Measurements from ENCODE around the gene NOL3. TPM values are rescaled to one million over a fixed set of nuclear protein-coding genes. Genes with fewer than 3 reads are reported as not detected.

Gene NOL3
- total RNA-seq, 1 donor from 2014 or later = 28.3 TPM

GRCh38 chr16:67163164-67163998 is 7.0 kb upstream of the NOL3 start:
- TF ChIP-seq, protein P1, sequence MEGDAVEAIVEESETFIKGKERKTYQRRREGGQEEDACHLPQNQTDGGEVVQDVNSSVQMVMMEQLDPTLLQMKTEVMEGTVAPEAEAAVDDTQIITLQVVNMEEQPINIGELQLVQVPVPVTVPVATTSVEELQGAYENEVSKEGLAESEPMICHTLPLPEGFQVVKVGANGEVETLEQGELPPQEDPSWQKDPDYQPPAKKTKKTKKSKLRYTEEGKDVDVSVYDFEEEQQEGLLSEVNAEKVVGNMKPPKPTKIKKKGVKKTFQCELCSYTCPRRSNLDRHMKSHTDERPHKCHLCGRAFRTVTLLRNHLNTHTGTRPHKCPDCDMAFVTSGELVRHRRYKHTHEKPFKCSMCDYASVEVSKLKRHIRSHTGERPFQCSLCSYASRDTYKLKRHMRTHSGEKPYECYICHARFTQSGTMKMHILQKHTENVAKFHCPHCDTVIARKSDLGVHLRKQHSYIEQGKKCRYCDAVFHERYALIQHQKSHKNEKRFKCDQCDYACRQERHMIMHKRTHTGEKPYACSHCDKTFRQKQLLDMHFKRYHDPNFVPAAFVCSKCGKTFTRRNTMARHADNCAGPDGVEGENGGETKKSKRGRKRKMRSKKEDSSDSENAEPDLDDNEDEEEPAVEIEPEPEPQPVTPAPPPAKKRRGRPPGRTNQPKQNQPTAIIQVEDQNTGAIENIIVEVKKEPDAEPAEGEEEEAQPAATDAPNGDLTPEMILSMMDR (IDR thresholded peaks at IDR 0.05; ENCODE audit: insufficient read depth, low read length, poor library complexity, severe bottlenecking) = no peak
- H3K27me3 ChIP-seq (ENCODE audit: control insufficient read depth, insufficient read depth, low read length) = peaks cover 64% of the 10 kb centered on the region
- DNase-seq (ENCODE audit: low read depth) = no peak
- H3K36me3 ChIP-seq (ENCODE audit: control insufficient read depth, insufficient read depth, low read length) = peaks cover 1% of the 10 kb centered on the region
- peak overlapping the region; percentile 10 for H3K4me3 ChIP-seq (ENCODE audit: low read depth, low read length)

DNA sequence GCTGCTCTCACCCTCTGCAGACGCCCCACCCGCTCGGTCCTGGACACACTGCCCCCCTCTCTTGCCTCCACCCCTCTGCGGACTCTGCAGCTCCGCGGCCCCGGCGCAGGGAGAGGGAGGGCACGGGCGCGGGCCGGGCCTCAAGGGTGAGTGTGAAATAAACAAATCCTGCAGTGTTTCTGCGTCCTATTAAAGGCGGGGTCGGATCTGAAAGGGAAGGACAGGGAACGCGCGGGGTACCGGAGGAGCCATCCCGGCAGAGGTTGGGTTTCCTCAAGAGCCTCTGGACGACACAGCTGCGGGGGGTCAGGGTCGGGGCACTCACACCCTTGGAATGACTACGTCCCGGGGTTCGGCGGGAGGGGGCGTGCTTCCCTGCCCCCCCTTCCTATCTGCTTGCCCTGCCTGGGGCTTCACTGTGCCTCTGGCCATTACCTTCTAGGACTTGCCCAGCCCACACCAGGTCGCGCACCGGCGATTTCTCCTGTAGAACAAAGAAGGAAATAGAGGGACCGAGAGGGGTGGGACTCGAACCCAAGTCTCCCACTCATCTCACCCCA is 6.3 kb upstream of the NOL3 start:
- Histone ChIP-seq H3K4me3 (ENCODE audit: low read depth, low read length) (peak overlapping the region; percentile 5), H3K36me3 (ENCODE audit: control insufficient read depth, insufficient read depth, low read length) (peaks cover 1% of the 10 kb centered on the region), H3K27me3 (ENCODE audit: control insufficient read depth, insufficient read depth, low read length) (peaks cover 61% of the 10 kb centered on the region)
- TF ChIP-seq, protein P1 (IDR thresholded peaks at IDR 0.05; ENCODE audit: insufficient read depth, low read length, poor library complexity, severe bottlenecking) = no peak
- no peak for DNase-seq (ENCODE audit: low read depth)

DNA sequence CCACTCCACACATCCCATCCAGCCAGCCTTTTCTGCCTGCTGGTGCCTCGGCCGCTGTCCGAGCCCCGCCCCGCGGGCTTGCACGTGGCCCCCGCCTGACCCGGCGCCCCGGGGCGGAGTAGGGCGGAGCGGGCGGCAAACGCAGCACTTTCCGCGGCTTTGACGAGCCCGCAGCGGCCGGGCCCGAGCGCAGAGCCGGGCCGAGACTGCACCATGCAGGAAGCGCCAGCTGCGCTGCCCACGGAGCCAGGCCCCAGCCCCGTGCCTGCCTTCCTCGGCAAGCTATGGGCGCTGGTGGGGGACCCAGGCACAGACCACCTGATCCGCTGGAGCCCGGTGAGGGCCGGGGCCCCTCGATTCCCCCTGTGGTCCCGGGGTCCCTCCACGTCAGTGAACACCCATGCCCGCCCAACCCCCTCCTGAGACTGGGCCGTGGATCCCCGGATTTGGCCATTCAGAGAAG is 5.7 kb upstream of the NOL3 start, which contains the start of gene HSF4:
Gene HSF4 (plus strand): TSS at position 147 of the 463 bp plus-strand sequence. CDS start 67 bp downstream, at position 214.
- no peak for DNase-seq (ENCODE audit: low read depth)
- TF ChIP-seq, protein P1 (IDR thresholded peaks at IDR 0.05; ENCODE audit: insufficient read depth, low read length, poor library complexity, severe bottlenecking) = no peak
- Histone ChIP-seq H3K4me3 (ENCODE audit: low read depth, low read length) (peak within 1 kb of the TSS; percentile 5), H3K36me3 (ENCODE audit: control insufficient read depth, insufficient read depth, low read length) (peaks cover 1% of the 10 kb centered on the region), H3K27me3 (ENCODE audit: control insufficient read depth, insufficient read depth, low read length) (peaks cover 61% of the 10 kb centered on the region)

DNA sequence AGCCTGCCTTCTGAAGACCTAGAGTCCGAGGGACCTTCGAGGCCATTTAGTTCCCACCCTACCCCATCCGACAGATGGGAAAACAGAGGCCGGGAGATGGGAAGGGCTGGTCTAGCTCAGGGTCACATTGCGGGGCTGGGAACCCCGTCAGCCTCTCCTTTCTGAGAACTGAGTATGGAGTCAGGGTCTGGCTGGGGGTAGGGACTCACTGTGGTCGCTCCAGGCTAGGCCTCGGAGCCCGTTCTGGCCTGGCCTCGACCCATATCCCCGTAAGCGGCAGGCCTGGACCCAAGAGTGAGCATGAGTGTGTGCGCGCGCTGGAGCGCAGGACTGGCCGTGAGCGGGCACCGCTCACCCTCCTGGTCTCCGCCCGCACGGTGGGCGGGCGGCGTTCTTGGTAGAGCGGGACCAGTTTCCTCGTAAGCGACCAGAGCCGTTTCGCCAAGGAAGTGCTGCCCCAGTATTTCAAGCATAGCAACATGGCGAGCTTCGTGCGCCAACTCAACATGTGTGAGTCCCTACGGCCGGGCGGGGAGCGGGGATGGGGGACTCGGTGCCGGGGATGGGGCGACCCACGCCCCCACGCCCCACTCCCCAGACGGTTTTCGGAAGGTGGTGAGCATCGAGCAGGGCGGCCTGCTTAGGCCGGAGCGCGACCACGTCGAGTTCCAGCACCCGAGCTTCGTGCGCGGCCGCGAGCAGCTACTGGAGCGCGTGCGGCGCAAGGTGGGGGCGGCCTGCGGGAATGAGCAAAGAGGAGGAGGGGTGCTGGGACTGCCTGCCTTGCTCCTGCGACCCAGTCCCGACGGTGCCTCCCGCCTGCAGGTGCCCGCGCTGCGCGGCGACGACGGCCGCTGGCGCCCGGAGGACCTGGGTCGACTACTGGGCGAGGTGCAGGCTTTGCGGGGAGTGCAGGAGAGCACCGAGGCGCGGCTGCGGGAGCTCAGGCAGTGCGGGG is 4.9 kb upstream of the NOL3 start:
- Histone ChIP-seq H3K27me3 (ENCODE audit: control insufficient read depth, insufficient read depth, low read length) (peaks cover 61% of the 10 kb centered on the region), H3K4me3 (ENCODE audit: low read depth, low read length) (no peak overlapping the region), H3K36me3 (ENCODE audit: control insufficient read depth, insufficient read depth, low read length) (peaks cover 1% of the 10 kb centered on the region)
- TF ChIP-seq, protein P1 (IDR thresholded peaks at IDR 0.05; ENCODE audit: insufficient read depth, low read length, poor library complexity, severe bottlenecking) = no peak
- no peak for DNase-seq (ENCODE audit: low read depth)

GRCh38 chr16:67166110-67166547 is 4.2 kb upstream of the NOL3 start:
- Histone ChIP-seq H3K27me3 (ENCODE audit: control insufficient read depth, insufficient read depth, low read length) (peaks cover 61% of the 10 kb centered on the region), H3K36me3 (ENCODE audit: control insufficient read depth, insufficient read depth, low read length) (peaks cover 1% of the 10 kb centered on the region), H3K4me3 (ENCODE audit: low read depth, low read length) (no peak overlapping the region)
- TF ChIP-seq, protein P1 (IDR thresholded peaks at IDR 0.05; ENCODE audit: insufficient read depth, low read length, poor library complexity, severe bottlenecking) = no peak
- DNase-seq (ENCODE audit: low read depth) = no peak
